GM19452 (cell line): ENCODE data around the gene C10orf71.

Source experiments
- ATAC-seq: cut with Tn5 transposase; IDR thresholded peaks from one replicate; pipeline ENCODE4 v1.9.1; 2021; ENCODE audit not compliant: unreplicated experiment

Gene C10orf71

DNA sequence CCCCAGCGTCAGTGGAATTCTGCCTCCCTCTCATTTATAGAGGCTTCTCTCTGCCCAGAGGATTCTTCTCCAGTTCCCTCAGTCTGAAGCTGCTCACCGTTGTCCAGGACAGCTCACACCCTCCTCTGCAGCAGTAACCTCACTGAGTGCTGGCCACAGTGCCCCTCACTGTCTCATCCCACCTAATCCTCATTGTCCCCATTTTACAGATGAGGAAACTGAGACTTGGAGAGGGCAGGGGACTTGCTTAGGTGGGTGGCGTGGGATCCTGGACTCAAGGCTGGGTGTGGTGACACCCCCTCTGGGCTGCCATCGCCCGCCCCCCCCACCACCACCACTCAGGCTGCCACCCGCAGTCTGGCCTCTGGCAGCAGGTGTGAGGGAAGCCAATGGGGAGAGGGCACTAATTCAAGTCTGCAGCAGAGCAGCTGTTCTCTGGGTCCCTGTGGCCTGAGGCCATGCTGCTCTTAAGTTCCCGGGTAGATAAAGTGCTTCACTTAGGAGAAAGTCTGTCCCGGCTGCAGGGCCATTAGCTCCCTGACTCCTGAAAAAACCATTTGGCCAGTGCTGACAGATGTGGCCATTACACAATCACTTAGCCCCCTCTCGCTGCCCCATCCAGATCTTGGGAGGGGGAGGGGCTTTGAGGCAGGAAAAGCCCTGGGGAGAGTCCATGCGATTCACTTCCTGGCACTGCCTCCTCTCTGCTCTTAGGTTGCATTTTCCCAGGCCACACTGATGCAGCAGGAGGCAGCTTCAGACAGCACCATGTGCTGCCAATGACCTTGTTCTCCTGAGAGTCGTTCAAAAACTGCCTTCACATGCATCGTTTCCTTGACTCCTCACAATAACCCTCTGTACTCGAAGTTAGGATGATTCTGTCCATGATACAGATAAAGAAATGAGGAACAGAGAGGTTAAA lies 60.6 kb downstream of the C10orf71 start:
- no peak for ATAC-seq

DNA sequence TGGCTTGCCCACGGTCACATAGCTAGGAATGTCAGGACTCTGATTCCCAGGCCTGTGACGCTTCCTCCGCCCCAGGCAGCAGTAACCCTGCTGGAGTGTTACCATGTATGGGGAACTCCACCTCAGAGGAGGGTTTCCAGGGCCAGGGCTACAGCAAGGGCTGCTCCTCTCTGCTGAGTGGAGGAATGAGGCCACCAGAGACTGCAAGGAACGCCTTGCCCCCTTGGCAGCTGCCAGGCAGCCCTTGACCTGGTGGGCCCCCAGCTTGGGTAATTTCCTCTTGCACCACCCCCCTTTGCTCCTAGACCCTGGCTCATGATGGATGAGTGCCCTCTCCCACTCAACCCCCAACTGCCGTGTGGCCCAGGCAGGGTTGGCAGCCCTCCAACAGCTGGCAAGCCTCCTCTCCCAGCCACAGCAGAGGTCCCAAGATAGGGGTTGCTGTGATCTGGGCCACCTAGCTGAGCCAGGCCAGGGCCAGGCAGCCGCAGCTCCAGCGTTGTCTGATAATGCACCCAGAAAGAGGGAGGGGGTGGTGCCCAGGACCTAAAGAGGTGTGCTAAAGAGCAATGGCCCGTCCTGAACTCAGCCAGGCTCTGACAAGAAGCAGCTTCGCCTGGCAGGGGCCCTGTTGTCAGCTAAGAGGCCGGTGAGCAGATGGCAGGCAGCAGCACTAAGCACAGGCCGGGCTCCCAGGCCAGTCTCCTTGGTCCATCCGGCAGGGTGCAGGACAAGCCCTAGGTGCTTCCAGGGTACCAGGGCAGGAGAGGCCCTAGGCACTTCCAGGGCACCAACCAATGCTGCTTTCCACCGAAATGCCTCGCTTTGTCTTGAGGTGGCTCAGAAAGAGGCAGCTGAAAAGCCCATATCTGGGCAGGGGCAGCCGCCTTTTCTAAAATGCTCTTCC lies 61.6 kb downstream of the C10orf71 start:
- ATAC-seq: no peak

DNA sequence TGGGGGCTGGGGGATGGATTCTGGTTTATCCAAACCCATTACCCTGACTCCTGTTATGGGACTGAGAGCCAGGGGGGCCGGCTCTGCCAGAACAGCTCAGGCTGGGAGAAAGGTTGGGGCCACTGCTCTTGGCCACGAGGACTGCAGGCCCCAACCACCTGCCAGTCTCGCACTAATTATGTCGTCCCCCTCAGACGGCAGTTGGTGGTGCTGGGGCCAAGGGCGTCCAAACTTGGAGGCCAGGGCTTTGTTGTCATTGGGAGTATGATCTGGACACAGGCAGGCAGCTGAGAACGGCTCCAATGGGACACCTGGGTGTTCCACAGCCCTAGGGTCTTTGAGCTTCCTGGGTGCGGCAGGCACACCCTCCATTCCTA lies 62.2 kb downstream of the C10orf71 start:
- no peak for ATAC-seq

DNA sequence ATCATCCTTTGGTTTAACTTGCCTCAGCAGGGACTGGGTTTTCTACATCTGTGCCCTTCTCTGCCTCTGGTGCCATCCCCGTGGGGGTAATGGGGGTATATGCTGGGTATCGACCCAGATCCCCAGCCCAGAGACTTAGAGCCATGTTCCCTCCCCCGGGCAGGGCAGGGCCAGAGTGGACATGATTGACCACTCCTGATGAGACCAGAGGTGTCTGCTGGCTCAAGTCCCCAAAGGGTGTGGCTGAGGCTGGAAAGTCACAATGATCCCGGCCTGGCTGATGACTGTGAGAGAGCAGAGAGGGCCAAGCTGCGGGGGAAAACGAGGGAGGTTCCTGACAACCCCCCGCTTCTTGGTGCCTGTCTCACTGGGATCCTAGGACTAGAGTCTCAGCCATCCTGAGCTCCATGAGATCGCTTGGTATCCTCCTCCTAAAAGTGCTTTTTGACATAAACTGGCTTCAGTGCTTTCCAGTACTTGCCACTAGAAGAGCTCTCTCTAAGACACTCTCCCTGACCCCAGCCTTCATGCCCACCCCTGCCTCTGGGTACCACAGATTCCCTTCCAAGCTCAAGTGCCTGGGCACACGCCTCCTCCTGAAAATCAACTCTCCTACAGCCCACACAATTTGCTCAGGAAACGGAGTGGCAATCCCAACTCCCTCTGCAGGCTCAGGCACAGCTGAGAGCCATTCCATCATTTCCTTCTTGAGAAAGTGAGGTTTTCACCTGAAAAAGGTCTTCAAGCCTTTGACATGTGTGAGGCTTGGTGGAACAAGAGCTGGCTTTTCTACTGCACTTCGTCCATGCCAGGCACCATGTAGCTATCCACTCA lies 63.0 kb downstream of the C10orf71 start:
- no peak for ATAC-seq

DNA sequence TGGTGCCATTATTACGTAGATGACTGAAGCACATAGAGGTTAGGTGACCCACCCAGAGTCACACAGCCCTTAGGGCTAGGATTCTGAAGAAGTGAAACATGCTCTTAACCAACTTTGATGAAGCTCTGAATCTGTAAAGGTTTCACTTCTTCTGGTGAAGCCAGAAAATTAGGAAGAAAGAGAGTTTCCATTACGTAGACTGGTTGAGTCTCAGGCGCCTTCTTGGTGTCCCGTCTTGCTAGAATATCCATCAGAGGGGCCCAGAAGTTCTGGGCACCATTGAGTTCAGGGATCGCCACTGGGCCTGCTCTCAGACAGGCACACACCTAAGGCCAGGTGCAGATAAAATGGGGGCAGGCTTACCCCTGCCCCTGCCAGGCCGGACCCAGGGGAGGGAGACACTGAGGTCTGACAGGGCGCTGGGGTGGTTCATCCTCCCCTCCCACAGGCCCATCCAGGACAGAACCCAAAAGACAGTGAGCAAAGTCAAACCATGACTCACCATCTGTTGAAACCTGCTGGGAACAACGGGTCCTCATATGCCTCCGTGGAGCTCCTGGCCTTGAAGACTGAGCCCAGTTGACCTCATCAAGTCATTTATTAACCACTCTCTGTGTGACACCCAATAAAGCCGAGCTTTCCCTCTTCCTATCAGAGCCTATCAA lies 63.8 kb downstream of the C10orf71 start:
- peak; percentile 84 for ATAC-seq

DNA sequence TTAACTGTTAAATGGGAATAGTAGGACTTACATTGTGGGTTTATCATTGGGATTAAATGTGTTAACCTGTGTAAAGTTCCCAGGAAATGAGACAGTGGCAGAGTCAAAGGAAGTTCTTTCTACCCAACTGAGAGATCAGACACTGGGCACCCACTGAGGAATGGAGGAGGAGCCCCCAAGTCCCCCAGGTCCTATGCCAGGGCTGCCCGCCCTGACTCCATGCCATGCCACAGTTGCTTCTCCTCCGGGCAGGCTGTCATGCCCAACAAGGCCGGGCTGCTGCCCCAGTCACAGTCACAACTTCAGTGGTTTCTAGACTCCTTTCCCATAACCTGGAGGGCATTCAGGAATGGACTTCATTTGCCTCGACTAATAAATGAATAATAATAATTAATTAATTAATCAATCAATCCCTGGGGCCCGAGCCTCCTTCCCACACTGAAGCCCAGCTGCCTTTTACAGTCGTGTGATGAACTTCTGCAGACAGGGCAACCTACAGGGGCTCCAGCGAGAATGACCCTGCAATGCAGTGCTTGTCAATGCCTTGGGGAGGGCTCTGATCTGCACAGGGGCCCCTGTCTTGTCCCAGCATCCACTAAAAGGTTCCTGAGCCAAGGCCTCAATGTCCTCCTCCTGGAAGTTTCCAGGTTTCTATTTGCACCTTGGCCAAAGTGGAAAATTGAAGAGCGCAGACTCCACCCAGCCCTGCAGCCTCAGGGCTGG lies 64.5 kb downstream of the C10orf71 start:
- no peak for ATAC-seq

DNA sequence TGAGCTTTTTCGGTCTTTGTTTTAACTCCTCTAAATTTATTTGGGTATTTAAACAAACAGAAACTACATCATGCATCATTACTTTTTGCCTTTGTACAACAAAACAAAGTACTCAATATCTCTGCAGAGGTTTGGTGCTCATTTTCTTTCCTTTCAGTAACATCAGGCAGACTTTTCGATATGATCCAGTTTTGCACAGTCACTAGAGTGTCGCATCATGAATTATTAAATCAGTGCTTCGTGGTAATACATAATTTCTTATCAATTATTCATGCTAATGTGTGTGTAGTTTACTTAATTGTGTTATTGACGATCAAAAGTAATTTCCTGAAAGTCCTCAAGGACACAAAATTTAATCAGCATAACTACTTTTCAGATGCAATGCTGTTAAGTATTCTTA lies 65.1 kb downstream of the C10orf71 start:
- no peak for ATAC-seq

DNA sequence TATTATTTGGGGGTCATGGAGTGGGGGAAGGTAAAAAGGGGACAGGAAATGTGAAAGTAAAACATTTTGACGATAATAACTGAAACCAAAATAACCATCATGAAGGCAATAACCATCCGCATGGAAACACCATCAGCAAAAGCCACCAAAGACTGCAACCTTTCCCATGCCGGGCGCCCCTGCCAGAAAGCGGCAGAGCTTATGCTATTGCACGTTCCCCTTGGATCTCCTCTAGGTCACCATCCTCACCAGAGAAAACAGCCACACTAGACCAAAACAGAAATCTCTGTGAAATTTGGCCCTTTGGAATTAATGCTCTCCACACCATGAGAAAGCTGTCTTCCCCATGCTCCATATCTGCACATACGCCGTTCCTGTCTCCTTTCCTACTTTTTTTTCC lies 65.8 kb downstream of the C10orf71 start:
- no peak for ATAC-seq

DNA sequence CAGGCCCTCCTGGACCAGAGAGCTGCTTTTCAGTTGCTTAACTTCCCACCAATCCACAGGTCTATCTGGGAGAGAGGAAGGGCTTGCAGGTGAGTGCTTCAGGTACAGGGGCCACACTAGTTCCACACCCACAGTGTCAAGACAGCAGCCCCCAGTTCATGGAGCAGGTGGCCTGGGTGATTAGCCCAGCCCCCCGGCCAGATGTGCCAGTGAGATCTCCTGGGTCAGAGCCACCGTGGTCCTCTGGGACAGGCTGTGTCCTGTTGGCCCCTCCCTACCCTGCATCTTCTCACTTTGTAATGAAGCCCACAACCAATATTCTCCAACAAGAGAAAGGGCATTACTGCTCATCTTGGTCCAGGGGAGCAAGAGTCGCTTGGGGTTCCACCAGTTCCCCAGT lies 66.3 kb downstream of the C10orf71 start:
- no peak for ATAC-seq

DNA sequence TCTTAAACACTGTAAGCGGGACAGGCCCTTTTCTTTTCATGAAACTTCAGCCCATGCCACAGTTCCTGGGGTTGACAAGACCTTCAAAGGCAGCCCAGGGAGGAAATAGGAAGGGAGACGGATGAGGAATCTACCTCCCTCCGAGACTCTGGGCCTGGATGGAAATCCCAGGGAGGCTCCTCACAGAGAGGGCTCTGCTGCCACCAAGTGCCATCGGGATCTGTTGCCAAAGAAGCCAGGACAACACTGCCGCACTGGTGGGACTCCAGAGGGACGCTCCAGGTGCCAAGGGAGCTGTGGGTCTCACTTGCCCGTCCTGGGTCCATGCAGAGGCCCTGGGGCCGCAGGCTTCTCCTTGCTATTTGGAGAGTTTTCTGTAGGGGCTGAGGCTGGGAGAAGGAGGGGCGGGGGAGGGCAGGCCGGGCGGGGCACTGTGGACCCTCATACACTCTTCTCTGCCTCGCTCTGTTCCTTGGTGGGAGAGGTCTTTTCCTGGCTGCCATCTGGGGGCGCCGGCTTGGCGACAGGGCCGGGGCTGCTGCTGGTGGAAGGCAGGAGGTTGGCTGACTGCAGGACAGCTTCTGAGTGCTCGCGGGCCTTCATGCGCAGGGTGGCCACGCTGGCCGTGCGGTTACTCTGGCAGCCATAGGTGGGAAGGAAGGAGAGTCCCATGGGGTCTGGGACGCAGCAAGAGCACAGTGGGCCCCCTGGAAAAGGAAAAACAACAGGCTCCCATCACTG lies 66.9 kb downstream of the C10orf71 start:
- ATAC-seq: no peak

DNA sequence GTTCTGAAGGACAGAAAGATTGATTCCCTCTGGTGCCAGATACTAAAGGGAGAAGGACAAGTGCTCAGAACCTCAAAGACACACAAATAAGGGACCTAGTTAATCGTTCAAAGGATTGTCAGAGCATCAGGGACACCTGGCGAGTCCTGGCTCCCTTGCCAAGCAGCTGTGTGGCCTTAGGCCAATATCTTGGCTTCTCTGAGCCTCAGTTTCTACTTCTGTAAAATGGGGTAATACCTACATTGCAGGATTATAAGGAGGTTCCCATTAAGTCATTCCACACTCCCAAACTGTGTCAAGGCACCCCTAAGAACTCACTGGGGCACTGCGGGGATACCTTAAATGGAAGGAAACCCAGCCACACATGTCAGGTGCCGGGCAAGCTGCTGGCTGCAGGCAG lies 67.5 kb downstream of the C10orf71 start:
- no peak for ATAC-seq

DNA sequence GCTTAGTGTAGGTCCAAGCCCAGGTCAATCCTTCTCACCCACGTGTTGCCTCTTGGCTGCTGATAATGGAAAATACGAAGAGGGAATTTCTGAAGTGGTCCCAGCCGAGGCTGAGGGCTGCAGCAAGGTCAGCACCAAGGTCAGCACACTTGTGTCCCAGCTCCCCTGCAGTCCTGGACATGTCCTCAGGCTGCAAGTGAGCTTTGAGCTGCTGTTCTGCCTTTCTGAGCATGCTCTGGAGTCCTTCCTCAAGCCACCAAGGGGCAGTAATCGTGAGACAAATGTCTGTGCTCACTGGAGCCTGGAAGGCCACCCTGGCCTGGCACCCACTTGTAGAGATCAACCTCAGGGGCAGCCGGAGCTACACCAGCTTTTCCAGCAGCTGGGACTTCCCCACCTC lies 68.6 kb downstream of the C10orf71 start:
- ATAC-seq: no peak

DNA sequence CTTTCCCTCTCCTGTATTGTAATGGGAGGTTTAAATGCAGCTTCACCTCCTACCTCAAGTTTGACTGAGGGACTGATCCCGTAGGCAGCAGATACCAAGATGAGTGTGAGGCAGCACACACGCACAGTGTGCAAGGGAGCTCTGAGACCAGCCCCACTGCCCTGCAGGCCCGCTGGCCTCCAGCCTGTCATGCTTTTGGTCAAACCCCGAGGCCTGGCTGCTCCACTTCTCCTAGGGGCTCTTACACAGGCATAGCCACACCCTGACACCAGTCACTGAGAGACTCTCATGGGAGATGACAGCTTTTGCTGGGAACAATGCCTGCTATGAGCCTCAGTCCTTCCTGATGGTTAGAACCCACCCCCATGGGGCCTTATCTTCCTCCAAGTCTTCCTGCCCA lies 69.3 kb downstream of the C10orf71 start:
- no peak for ATAC-seq

DNA sequence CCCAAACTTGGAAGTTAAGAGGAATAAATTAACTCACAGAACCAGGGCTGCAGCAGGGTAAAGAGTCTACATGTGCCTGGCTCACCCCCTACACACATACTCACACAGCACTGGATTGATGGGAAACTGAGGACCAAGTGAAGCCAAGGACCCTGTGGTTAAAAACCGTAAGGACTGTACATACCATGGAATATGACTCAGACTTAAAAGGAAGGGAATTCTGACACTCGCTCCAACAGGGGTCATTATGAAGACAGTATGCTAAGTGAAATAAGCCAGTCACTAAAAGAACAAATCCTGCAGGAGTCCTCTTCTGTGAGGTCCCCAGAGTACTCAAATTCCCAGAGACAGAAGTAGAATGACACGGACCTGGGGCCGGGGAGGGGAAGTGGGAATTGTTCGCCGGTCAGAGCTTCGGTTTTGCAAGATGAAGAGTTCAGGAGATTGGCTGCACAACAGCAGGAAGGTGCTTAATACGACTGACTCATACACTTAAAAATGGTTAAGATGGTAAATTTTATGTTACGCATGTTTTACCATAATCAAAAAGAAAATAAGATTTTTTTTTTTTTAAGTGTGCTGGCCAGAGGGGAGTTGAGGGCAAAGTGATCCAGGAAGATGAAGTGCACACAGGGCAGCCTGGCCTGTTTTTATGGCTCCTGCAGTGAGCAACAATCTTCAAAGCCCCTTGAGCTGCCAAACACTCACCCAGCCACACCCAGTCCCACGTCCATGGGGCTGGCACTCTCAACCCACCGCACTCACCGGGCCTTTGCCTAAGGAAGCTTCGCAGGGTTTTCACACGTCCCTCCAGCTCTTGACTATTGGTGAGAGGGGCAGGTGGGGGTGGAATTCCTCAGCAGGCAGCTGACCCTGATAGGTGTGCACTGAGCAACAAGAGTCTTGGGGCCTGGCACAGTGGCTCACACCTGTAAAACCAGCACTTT lies 70.5 kb downstream of the C10orf71 start:
- ATAC-seq: no peak

DNA sequence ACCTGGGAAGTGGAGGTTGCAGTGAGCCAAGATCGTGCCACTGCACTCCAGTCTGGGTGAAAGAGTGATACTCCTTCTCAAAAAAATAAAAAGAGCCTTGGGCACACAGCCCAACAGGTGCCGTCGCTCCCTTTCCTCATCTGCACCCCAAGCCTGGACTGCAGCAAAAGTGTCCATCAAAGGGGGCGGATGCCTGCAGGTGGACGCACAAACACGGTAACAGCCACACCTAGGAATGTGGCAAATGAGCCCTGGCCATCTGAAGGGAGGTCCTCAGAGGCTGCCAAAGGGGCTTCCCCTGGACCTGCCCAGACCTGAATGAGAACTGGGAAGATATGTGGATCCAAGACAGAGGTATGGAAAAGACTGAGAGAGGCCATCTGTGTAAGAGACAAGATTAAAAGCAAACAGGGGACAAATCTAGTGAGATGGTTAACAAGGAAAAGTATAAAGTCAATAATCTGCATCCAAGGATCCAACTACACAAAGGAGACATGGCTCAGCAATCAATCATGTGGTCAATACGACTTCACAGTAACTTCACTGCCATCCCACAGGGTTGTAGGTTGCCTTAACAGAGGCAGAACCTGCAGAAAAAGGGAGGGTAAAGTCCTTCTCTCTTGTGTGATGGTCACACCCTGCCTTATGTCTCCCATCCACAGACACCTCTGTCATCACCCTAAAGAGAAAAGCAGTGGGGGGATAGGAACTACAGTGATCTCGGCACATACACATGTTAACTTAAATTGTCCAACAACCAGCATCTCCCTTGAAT lies 71.5 kb downstream of the C10orf71 start:
- no peak for ATAC-seq

DNA sequence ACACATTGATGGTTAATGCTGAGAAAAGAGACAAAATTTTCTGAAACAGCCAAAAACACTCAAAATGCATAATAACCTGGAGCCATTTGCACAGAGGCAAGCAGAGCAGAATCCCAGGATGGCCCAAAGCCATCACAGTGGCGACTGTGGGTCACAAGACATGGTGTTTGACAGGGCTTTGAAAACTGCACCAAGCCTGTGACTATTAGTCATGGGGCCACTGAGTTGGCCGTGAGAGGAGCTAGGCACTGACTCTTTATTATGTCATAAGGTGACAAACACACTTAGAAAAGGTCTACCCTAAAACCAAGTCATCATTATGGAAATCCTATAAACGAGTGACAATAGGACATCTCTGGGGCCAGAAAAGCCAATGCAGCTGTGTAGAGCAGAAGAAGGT lies 73.0 kb downstream of the C10orf71 start:
- no peak for ATAC-seq

DNA sequence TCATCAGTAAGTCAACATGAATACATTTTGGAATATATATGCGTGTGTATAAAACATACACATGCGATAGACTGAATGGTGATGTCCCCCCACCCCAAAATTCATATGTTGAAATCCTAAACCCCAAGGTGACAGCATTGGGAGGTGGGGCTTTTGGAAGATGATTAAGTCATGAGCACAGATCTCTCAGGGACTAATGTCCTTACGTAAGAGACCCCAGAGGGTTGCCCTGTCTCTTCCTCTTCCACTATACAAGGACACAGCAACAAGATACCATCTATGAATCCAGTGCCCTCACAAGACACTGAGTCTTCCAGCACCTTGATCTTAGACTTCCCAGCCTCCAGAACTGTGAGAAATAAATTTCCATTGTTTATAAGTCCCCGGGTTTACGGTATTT lies 74.4 kb downstream of the C10orf71 start:
- no peak for ATAC-seq
